Hindlimb muscle (tissue), 1 donor: ENCODE measurements around the gene MLLT10. TPM values are rescaled to one million over a fixed set of nuclear protein-coding genes. Genes with fewer than 3 reads are reported as not detected.

Experiments used
- DNase-seq: peaks from one replicate; pipeline ENCODE4 v3.0.0-alpha.2; 2013
- polyA plus RNA-seq: library from polyadenylated mRNA; unstranded; fragments of 120-200 nt; gene quantifications from one replicate; pipeline ENCODE4 v1.2.1, GENCODE V29; 2013; ENCODE audit not compliant: insufficient read length

The MLLT10 gene
- polyA plus RNA-seq, 1 donor: 27.0 TPM

- no peak for DNase-seq
Observed at GRCh38 chr10:21501731-21502347, 32.2 kb upstream of the MLLT10 start.

DNA sequence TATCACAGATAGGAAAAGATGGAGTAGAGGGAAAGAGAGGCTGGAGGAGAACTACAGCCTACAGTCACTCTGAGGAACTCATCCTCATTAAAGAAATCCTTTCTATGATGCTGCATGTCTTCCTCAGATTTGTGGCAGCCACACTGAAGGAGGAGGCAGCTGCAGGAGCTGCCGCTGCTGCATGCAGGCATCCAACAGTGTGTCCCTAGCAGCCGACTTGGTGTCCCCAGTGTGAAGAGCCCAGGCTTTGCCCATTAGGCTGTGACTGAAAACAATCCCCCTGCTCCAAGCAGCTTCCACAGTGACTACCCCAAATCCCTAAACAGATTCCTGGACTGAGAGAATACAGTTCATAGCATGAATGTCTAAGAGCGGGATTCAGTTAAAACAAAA is 31.7 kb upstream of the MLLT10 start:
- no peak for DNase-seq

GRCh38 chr10:21503542-21503941 is 30.5 kb upstream of the MLLT10 start:
- no peak for DNase-seq

DNA sequence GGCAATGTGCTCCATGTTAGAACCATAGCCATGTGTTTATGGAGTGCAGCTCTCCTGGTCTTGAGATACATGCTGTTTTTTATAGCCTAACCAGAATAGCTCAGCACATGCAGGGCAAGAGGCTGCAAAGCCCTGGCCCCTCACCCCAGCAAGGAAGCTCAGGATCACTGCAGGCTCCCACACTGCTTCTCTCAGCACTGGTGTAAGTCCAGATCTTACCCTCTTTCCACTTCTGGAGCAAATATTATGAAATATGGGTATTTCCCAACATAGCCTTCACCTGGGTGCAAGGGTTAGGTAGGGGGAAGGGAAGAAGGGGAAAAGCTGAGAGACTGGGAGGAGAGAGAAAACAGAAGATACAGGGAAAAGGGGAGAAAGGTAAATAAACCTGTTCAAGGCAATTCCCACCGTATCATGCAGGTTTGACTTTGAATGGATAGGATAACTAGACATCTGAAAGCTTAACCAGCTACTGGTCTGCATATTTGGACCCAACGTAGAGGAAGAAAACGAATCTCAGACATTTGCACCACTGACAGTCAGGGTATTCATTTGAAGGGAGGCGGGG is 28.2 kb upstream of the MLLT10 start:
- no peak for DNase-seq

DNA sequence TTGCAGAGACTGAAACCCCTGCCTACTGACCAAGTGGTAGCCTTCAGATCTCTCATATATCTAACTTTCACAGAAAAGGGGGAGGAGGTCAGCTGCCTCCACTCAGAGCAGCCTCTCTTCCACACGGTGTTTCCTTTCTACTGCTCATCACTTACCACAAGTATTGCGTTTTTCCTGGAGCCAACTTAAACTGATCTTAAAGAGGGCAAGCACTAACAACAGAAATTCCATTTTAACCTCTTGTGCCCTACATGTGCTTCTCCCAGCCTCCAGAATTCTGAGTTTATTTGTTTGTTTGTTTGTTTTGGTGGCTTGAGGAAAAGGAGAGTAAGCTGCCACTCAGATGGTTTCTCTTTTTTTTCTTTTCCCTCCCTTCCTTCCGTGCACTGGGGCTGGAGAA is 27.7 kb upstream of the MLLT10 start:
- DNase-seq: no peak

GRCh38 chr10:21507150-21507549 is 26.9 kb upstream of the MLLT10 start:
- DNase-seq: no peak

- DNase-seq: no peak
Observed at GRCh38 chr10:21508706-21509331, 25.2 kb upstream of the MLLT10 start.

DNA sequence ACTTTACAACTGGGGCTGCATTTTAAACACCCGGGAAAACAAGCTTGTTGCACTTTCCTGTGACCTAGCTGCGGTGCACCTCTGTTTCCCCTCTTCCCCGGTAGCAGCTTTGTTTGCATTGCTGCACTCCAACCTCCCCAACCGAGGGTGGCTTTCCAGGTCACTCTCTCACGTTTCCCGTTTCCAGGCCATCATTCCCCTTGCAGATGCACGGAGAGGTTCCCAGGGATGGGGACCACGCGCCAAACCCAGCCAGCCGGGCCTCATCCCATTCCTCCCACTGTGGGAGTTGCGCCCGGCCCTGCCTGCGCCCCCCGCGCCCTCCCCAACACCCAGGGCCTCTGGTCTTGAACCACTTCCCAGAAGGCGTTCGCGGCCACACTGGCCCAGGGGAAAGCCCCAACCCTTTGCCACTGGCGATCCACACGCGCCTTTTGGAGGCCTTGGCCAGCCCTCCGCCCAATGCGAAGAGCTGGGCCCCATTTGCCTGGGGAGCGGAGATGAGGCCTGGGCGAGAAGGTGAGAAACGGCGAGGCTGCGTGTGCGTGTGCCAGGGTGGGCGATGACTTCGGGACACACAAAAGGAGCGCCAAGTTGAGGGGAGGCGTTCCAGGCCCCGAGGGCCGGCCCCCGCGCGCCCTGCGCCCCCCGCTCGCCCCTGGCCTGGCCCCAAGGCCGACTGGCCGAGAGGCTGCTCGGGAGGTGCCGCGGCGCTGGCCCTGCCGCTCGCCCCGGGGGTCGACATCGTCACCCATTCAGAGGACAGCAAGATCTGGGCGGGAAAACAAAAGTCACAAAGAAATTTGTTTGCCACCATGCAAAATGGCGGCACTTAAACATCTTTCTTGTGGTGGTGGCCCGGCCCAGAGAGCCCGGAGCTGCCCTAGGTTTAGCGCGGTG is 24.4 kb upstream of the MLLT10 start:
- no peak for DNase-seq

GRCh38 chr10:21510241-21511094 is 23.6 kb upstream of the MLLT10 start:
- DNase-seq: no peak

DNA sequence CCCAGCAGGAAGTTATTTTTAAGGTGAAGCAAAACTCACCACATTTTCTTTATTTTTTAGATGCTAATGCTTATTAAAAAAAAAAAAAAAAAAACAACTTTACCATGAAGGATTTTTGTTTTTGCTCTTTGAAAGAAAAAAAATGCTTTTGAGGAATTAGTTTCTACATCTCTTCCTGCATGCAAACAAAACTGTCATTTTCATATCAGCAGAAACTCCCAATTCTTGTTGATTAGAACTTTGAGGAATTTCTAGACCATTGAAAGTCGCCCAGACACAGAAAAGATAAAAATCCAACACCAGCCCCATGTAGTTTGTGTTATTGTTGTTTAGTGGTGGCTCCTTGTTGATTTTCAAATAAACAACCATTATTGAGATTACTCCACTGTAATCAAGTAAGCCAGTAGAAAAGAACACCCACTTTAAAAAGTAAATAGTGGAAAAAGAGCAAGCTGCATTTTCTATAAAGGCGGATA is 22.9 kb upstream of the MLLT10 start:
- no peak for DNase-seq

DNA sequence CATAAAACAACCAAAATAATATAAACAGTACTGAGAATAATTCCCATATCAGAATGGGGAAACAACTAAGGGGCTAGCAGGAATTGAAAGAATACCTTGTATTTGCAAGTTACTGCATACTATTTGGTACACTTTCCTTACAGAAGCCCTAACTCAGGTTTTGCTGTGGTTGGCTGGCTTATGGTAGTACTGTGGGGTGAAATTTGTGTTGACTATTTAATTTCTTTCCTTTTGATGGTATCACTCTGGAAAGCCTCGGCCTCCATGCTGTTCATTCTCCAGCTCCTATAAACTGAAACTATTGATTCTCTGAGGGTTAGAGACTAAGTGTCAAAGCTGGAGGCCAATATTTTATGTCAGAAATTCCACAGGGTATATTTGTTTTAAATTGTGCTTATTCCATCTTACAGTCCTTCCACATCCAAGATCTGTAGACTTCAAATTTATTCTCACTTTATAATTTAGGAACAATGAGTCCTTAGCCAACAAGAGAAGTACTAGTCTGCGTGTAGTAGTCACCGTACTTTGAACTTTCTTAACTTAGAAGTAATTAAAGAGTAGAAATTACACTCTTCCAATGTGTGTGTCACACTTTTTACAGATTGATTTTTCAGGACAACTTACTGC is 22.0 kb upstream of the MLLT10 start:
- DNase-seq: no peak

DNA sequence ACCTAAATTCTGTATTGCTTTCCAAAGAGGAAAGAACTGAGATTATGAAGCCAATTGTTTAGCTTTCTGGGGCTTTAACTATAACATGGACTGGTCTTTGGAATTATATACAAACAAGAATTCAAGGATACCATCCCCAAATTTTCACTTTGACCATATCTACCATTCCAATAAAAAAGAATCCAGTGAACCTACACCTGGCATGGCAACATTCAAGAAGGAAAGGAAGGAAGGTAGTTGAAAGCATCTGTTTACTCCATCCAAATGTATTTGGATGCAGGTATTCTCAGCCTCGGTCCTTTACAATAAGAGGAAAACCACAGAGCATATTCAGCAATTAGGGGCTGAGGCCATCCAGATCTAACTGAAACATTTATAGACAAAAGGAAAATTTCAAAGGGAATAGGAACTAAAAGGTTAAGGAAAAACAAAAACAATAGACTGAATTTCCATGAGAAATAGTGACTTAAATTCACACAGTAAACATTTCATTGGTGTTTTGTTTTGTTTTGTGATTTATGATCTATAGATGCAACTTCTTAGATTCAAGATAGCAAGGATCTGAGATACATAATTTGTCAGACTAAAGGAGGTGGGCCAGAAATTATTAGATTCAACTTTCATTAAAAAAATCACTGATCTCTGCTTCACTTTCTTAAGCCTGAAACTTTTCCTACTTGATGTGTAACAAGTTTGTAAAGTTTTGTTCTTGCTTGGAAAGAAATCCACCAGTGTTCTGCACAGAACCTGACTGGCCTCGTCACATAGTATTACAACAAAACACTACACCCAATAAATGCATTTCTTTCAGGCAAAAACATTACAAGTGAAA is 21.2 kb upstream of the MLLT10 start:
- DNase-seq: no peak

DNA sequence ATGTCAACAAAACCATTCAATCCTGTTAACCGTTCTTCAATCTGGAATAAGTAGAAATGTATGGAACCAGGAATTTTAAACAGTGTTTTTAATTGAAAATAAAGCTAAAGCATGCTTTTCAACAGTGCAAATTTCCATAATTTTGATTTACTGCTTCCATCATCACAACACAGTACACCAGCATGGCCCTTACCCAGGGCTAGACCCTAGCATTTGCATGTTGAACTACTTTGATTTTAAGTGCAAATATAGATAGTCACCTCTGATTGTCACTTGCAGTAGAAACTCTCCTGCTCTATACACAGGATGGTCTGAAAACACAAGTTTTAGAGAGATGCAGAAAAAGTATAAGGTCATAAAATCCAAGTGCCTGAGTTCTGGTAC is 20.6 kb upstream of the MLLT10 start:
- no peak for DNase-seq

DNA sequence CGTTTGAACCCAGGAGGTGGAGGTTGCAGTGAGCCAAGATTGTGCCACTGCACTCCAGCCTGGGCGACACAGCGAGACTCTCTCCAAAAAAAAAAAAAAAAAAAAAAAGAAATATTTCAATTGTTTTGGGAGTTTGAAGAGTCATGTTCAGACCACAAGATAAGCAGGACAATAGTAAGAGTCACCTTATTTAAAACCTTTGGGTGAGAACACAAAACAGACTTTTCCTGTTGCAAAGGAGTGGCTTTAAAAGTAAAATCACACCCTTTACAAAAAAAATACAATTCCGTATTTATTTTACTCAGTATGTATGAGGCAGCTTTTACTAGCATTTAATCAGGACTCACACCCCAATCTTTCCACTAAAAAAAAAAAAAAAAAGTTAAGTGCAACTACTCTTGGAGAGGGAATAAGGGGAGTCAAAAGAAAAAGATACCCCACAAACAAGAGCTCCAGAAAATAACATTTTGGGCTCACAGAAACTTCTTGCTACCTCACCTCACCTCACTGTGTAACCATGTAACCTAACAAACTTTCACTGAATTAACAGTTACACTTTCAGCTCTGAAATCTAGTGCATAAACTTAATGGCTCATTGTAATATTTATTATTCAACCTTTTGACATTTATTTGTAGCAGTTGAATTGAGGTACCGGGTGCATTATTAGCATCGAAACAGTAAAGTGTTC is 19.8 kb upstream of the MLLT10 start:
- no peak for DNase-seq

- no peak for DNase-seq
Observed at GRCh38 chr10:21514818-21515351, 19.1 kb upstream of the MLLT10 start.

GRCh38 chr10:21515361-21516241 is 18.4 kb upstream of the MLLT10 start:
- DNase-seq: no peak

DNA sequence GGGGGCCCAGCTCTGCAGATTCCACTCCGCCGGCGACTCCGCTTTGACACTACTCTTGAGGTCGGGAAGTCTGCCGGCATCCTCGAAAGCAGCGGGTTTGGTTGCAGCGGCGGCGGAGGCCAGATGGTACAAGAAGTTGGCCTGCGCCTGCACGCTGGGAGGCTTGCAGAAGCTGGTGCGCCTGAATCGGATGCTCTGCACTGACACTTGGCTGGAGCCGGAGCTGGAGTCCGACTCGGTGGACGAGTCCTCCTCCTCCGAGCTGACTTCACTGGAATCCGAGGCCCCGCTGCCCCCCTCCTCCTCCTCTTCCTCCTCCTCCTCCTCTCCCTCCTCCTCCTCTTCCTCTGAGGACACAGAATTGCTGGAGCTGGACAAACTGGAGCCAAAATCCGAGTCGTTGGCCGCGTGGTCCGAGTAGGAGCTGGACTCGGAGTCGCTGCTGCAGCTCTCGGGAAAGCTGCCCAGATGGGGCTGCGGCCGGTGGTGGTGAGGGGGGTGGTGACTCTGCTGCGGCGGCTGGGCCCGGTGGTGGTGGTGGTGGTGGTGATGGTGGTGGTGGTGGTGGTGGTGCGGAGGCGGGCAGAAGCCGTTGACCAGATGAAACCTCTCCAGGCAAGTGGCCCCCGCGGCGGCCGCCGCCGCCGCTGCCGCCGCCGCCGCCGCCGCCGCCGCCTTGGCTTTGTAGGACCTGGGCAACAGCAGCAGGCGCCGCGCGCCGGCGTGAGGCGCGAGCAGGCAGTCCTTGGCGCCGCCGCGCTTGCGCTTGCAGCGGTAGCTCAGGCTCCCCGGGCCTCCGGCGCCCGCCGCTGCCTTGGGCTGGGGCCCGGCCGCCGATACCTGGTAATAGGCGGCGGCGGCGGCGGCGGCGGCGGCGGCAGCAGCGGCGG is 17.5 kb upstream of the MLLT10 start:
- no peak for DNase-seq
